Panc1 (cell line): ENCODE measurements around the gene ANO1. TPM values are rescaled to one million over a fixed set of nuclear protein-coding genes. Genes with fewer than 3 reads are reported as not detected.

Experiments used
- ATAC-seq: fragments of 200-7000 bp; cut with Tn5 transposase; 2 replicates; pipeline ENCODE4 v1.9.1; 2020; ENCODE audit warnings: mild to moderate bottlenecking, moderate library complexity
- BruUV-seq: library from RNA; stranded (reverse); fragments of 400-500 nt; replicated peaks from 2 replicates; lab custom pipeline; 2021; lab: Mats Ljungman, UMichigan
- CTCF ChIA-PET: fragments of 300-600 bp; sonication (Branson Sonifier 250); formaldehyde crosslinking; loops from one replicate; lab custom pipeline; 2022; ENCODE audit warnings: antibody characterized with exemption; lab: Charles Lee
- POLR2A ChIA-PET: fragments of 300-600 bp; sonication (Branson Sonifier 250); formaldehyde crosslinking; loops from one replicate; lab custom pipeline; 2022; ENCODE audit warnings: antibody characterized with exemption; lab: Charles Lee
- DNase-seq: peaks from one replicate; pipeline ENCODE4 v3.0.0-alpha.2; 2010; ENCODE audit warnings: low read depth, low spot score
- H3K27ac ChIP-seq: 2 replicates; pipeline ENCODE4 v1.5.1; 2011; ENCODE audit warnings: mild to moderate bottlenecking, low read length, inconsistent platforms
- H3K27me3 ChIP-seq: fragments of 200-500 bp; sonication (Bioruptor generic); 2 replicates; pipeline ENCODE4 v1.6.0; 2014; ENCODE audit warnings: low read length, inconsistent platforms; ENCODE audit not compliant: control insufficient read depth, insufficient read depth
- H3K36me3 ChIP-seq: fragments of 200-500 bp; sonication (Bioruptor generic); 2 replicates; pipeline ENCODE4 v1.5.1; 2014; ENCODE audit warnings: inconsistent platforms, mild to moderate bottlenecking, low read length, moderate library complexity; ENCODE audit not compliant: control insufficient read depth, insufficient read depth
- H3K4me1 ChIP-seq: 2 replicates; pipeline ENCODE4 v1.5.1; 2011; ENCODE audit warnings: inconsistent platforms, mild to moderate bottlenecking, low read length, moderate library complexity; ENCODE audit not compliant: control insufficient read depth, insufficient read depth
- H3K4me3 ChIP-seq, 2 experiments: 2 replicates each; pipeline ENCODE4 v1.5.1; 2011 to 2012; ENCODE audit warnings: low read depth in 2 of 2, low read length in 2 of 2, mild to moderate bottlenecking in 2 of 2, inconsistent platforms in 1 of 2, moderate library complexity in 1 of 2
- H3K9me3 ChIP-seq: fragments of 200-500 bp; sonication (Bioruptor generic); 2 replicates; pipeline ENCODE4 v1.5.1; 2014; ENCODE audit warnings: low read depth, mild to moderate bottlenecking, inconsistent platforms, low read length, moderate library complexity; ENCODE audit not compliant: control insufficient read depth, insufficient read depth
- POLR2AphosphoS5 ChIP-seq: IDR thresholded peaks from 2 replicates; pipeline ENCODE4 v1.6.1; 2012; ENCODE audit warnings: mild to moderate bottlenecking, low read depth, low read length, moderate library complexity
- REST ChIP-seq, 2 experiments: IDR thresholded peaks; 2 replicates each; pipeline ENCODE4 v1.6.1; 2011 to 2012; ENCODE audit warnings: low read depth in 2 of 2, control low read depth in 1 of 2, low read length in 1 of 2, mild to moderate bottlenecking in 1 of 2, moderate library complexity in 1 of 2; ENCODE audit not compliant: insufficient read depth in 1 of 2
- SIN3A ChIP-seq: IDR thresholded peaks from 2 replicates; pipeline ENCODE4 v1.6.1; 2012; ENCODE audit warnings: low read depth, mild to moderate bottlenecking, low read length, moderate library complexity, borderline replicate concordance; ENCODE audit not compliant: insufficient read depth
- TCF7L2 ChIP-seq: IDR thresholded peaks from 2 replicates; pipeline ENCODE4 v1.6.1; 2011; ENCODE audit warnings: mild to moderate bottlenecking, low read depth, low read length, inconsistent platforms
- in situ Hi-C: cut with HindIII; loops from 2 replicates; pipeline ENCODE4 v1.10.0; 2016; ENCODE audit warnings: low sequenced_read_pairs, low pct_unique_long_range_greater_than_20kb
- intact Hi-C: fragments of 100-400 bp; cut with micrococcal nuclease; formaldehyde crosslinking; loops from one replicate; pipeline ENCODE4 v1.10.0; 2022; ENCODE audit not compliant: unreplicated experiment
- total RNA-seq: library from RNA; stranded (reverse); gene quantifications from one replicate; pipeline ENCODE4 v1.2.1, GENCODE V29; 2021; ENCODE audit not compliant: unreplicated experiment
- TF ChIP-seq, protein P1 (sequence below): fragments of 450-650 bp; IDR thresholded peaks from 2 replicates; pipeline ENCODE4 v1.5.1; 2017; ENCODE audit warnings: mild to moderate bottlenecking

ANO1 gene
- total RNA-seq, 1 experiment from 2014 or later: 2.3 TPM

DNA sequence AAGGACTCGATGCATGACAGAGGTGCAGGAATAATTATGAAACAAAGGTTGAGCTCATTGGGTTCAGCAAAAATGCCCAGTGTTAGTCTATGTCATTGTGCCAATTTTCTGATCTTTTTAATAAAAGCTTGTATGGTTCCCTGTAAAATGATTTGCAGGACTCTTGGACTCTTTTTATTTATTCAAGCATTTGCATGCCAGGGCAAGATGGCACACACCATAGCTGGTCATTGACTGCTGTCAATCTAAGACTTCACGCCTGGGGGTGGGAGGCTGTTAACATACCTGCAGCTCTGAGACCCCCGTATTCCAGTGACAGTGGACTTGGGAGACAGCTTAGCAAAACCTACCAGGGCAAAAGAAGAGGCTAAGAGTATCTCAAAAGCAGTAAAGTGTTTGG lies 32.0 kb upstream of the ANO1 start:
- POLR2A ChIA-PET: no interaction called here
- in situ Hi-C loops (no loop called here), intact Hi-C loops (no loop called here)

DNA sequence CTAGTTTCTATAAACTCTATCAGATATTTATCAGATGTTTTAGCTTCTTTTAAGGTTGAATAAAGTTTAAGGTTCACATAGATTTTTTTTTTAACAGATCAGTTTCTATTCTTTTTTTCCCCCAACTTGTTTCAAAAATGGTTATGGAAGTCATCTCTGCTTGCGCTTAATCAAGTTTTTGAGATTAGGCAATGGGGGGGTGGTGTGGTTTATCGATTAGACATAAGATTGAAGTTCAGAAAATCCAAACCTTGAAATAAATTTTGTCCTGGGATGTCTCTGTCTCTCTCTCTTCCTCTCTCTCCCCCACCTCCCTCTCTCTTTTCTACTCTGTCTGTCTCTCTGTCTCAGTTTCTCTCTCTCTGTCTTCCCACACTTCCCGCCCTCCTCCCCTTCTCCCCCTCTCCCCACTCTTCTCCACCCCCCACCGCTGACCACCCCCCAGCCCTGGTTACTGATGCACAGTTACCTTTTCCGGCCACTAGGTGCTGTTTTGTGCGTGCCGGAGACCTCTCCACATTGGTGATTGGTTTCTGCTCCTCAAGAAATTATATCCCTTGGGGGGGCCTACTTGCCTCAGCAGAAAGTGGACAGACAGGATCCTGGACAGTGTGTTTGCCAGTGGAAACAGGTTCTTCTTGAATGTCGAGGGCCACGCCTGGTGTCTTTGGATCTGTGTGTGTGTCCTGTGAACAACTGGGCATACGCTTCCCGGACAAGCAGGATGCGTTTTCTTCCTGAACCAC lies 29.7 kb upstream of the ANO1 start:
- in situ Hi-C loops: no loop called here
- Histone ChIP-seq H3K4me3 (no peak overlapping the region), H3K9me3 (peaks cover 16% of the 10 kb centered on the region), H3K36me3 (no peaks in the 10 kb centered on the region; the same call in 1 of the 2 replicates), H3K27ac (no peak overlapping the region), H3K27me3 (peaks cover 36% of the 10 kb centered on the region), H3K4me1 (no peaks in the 10 kb centered on the region)
- ATAC-seq (peak; percentile 85), DNase-seq (no peak)
- no TSS peak for BruUV-seq
- CTCF ChIA-PET: interaction anchor here (1.0 kb wide), 1 partner anchor 34 kb away, joined by 3 read pairs; no protein-coding TSS in a partner anchor
- no peak for TF ChIP-seq SIN3A
- TF ChIP-seq, protein P1, sequence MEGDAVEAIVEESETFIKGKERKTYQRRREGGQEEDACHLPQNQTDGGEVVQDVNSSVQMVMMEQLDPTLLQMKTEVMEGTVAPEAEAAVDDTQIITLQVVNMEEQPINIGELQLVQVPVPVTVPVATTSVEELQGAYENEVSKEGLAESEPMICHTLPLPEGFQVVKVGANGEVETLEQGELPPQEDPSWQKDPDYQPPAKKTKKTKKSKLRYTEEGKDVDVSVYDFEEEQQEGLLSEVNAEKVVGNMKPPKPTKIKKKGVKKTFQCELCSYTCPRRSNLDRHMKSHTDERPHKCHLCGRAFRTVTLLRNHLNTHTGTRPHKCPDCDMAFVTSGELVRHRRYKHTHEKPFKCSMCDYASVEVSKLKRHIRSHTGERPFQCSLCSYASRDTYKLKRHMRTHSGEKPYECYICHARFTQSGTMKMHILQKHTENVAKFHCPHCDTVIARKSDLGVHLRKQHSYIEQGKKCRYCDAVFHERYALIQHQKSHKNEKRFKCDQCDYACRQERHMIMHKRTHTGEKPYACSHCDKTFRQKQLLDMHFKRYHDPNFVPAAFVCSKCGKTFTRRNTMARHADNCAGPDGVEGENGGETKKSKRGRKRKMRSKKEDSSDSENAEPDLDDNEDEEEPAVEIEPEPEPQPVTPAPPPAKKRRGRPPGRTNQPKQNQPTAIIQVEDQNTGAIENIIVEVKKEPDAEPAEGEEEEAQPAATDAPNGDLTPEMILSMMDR: peak; percentile 78
- POLR2A ChIA-PET: no interaction called here
- intact Hi-C loops: no loop called here

More for the DNA sequence above, 32.0 kb upstream of the ANO1 start:
- H3K4me3 ChIP-seq: no peak overlapping the region
- TF ChIP-seq, protein P1: no peak
- TF ChIP-seq SIN3A: no peak
- TF ChIP-seq POLR2AphosphoS5: no peak
- TF ChIP-seq REST (IDR thresholded peaks at IDR 0.05; ENCODE audit: insufficient read depth in 1 of 2, low read depth in 2 of 2, low read length in 1 of 2): no peak
- TF ChIP-seq TCF7L2: no peak
- H3K36me3 ChIP-seq: no peaks in the 10 kb centered on the region
- CTCF ChIA-PET: interaction anchor here (0.7 kb wide), 1 partner anchor 33 kb away, joined by 4 read pairs; no protein-coding TSS in a partner anchor
- no peak for ATAC-seq
- peaks cover 22% of the 10 kb centered on the region for H3K9me3 ChIP-seq
- no TSS peak for BruUV-seq
- DNase-seq: no peak
- H3K27me3 ChIP-seq: peaks cover 22% of the 10 kb centered on the region
- no peak overlapping the region for H3K27ac ChIP-seq
- no peaks in the 10 kb centered on the region for H3K4me1 ChIP-seq
